Activated T-helper 1 cell treated with anti-CD3 and anti-CD28 coated beads, Interleukin-12 subunit alpha, Interleukin-12 subunit beta, Interleukin-2, Interleukin-4 antibody, amounts not matched to agents 30 ng/mL and 10 ng/mL and 1 ng/mL, durations not matched to agents 14 hours and 24 hours and 36 hours (primary cell): Measurements from ENCODE around the gene CTAGE6. TPM values are rescaled to one million over a fixed set of nuclear protein-coding genes. Genes with fewer than 3 reads are reported as not detected.
"Not testable (repeated sequence)": the region's sequence is repeated elsewhere in the genome, so short reads cannot be mapped to it uniquely, and the experiment has no call there.

Experiments used
- DNase-seq: peaks from one replicate; pipeline ENCODE4 v3.0.0; 2021; ENCODE audit warnings: low spot score
- H3K27ac Mint-ChIP-seq: one replicate; pipeline ENCODE4 v1.8.0; 2021; ENCODE audit warnings: mild to moderate bottlenecking, mixed read lengths
- H3K27me3 Mint-ChIP-seq: one replicate; pipeline ENCODE4 v1.8.0; 2022; ENCODE audit warnings: mild to moderate bottlenecking, moderate library complexity, mixed read lengths; ENCODE audit not compliant: insufficient read depth
- H3K36me3 Mint-ChIP-seq: one replicate; pipeline ENCODE4 v1.8.0; 2021; ENCODE audit warnings: low read depth, mixed read lengths
- H3K4me1 Mint-ChIP-seq: one replicate; pipeline ENCODE4 v1.8.0; 2021; ENCODE audit warnings: low read depth, mixed read lengths
- H3K4me3 Mint-ChIP-seq: one replicate; pipeline ENCODE4 v1.8.0; 2021; ENCODE audit warnings: mild to moderate bottlenecking, moderate library complexity, mixed read lengths
- H3K9me3 Mint-ChIP-seq: one replicate; pipeline ENCODE4 v1.8.0; 2021; ENCODE audit warnings: mixed read lengths
- intact Hi-C: fragments of 100-400 bp; cut with micrococcal nuclease; formaldehyde crosslinking; loops from one replicate; pipeline ENCODE4 v1.15.1; 2024
- total RNA-seq: library from RNA; stranded (reverse); gene quantifications from 2 replicates; pipeline ENCODE4 v1.2.3, GENCODE V29; 2022

Gene CTAGE6
- total RNA-seq, 1 donor from 2014 or later: not detected

DNA sequence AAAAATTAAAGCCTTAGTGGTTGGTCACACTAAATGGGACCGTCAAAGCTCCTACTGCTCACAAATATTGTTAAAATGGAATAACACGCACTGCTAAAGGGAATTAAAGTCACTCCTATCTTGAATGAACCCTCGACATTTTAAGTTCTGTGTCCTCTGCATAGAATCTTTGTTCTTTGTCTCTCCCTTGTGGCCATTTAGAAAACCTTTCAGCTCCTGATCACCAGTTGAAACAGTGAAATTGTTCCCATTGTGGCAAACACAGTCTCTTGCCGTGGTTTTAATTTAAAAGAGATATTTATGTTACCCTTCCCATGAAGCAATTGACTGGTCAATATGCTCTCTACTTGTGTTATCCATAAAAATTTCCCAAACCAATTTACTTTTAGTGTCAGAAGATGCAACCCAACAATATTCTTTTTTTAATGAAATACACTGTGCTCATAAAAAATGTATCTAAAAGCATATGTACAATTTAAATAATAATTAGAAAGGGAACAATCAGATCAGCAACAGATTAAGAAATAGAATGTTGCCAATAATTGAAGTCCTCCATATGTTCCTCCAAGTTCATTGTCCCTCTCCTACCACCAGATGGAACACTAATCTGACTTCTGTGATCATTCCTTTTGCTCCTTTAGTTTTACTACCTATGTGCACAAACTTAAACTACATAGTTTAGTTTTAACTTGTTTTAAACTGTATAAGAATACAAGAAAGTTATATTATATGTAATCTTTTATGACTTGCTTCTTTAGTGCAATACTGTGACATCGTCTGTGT lies 20.3 kb downstream of the CTAGE6 start:
- H3K4me1 Mint-ChIP-seq: peaks cover 12% of the 10 kb centered on the region
- DNase-seq, H3K9me3 Mint-ChIP-seq, H3K27me3 Mint-ChIP-seq, H3K4me3 Mint-ChIP-seq, H3K27ac Mint-ChIP-seq, intact Hi-C loops: not testable (repeated sequence)
- H3K36me3 Mint-ChIP-seq: peaks cover 17% of the 10 kb centered on the region

DNA sequence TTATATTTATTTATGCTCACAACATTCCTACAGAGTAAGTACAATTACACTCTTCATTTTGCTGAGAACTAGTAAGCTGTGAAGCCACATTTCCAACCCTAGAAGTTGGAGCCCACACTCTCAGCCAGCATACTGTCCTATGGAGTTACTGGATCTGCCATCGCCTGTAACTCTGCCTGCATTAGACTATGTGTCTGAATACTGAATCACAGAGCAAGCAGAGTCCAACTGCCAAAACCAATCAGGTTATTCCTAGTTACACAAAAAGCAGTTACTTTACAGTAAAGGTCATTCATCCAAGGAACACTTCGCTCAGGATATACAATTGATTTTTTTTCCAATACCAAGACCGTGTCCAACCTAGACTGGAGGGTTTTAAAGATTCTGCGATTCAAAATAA lies 21.5 kb downstream of the CTAGE6 start:
- no peak for DNase-seq
- no peak overlapping the region for H3K4me3 Mint-ChIP-seq

DNA sequence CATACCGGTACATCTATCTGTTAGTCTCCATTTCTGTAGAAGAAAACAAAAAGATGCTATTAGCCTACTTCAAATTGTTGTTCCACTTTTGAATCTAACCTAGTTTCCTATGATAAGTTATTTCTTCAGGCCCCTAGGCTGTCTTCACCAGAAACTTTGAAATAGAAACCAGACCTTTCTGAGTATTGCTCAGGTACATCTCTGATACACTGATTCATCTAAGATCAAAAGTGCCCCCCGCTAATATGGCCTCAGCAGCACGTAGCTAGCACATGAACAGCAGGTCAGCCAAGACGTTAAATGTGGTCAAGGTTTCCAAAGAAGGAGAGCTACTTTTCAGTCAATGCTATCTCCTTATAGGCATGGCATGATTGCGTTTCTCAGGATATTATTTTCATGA lies 23.6 kb downstream of the CTAGE6 start:
- no peak overlapping the region for H3K27ac Mint-ChIP-seq
- no peak for DNase-seq
- peaks cover 38% of the 10 kb centered on the region for H3K36me3 Mint-ChIP-seq
- H3K9me3 Mint-ChIP-seq: no peaks in the 10 kb centered on the region
- intact Hi-C loops: no loop called here
- no peaks in the 10 kb centered on the region for H3K27me3 Mint-ChIP-seq
- H3K4me1 Mint-ChIP-seq: peaks cover 25% of the 10 kb centered on the region
- no peak overlapping the region for H3K4me3 Mint-ChIP-seq

More for the DNA sequence above, 21.5 kb downstream of the CTAGE6 start:
- Mint-ChIP-seq H3K36me3 (peaks cover 23% of the 10 kb centered on the region), H3K27ac (no peak overlapping the region), H3K27me3 (no peaks in the 10 kb centered on the region), H3K4me1 (peaks cover 12% of the 10 kb centered on the region), H3K9me3 (no peaks in the 10 kb centered on the region)
- intact Hi-C loops: no loop called here

DNA sequence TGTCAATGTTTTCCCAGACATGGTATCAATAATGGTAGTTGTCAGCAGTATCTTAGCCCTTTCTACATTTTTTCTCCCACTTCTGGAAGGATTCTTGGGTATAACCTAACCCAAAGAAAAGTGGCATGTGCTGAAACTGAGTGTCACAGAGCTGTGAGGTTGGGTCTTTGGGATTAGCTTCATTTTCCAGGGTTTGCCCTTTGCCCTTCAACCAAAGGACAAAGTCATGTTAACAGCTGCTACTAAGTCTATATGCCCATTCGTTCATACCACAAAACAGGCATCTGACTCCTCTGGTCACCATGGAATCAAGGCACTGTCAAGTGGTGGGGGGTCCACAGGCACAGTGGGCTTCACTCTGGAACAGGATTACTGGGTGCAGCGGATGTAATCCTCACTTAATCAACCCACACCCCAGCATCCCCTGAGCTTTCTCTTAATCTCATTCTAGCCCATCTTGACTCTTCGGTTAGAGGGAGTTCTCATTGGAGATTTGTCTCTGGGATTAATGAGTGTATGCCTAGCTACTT lies 29.1 kb downstream of the CTAGE6 start:
- Mint-ChIP-seq H3K4me3 (no peak overlapping the region), H3K9me3 (no peaks in the 10 kb centered on the region), H3K4me1 (peaks cover 13% of the 10 kb centered on the region), H3K27ac (no peak overlapping the region), H3K36me3 (peaks cover 37% of the 10 kb centered on the region), H3K27me3 (no peaks in the 10 kb centered on the region)
- no peak for DNase-seq
- intact Hi-C loops: no loop called here

DNA sequence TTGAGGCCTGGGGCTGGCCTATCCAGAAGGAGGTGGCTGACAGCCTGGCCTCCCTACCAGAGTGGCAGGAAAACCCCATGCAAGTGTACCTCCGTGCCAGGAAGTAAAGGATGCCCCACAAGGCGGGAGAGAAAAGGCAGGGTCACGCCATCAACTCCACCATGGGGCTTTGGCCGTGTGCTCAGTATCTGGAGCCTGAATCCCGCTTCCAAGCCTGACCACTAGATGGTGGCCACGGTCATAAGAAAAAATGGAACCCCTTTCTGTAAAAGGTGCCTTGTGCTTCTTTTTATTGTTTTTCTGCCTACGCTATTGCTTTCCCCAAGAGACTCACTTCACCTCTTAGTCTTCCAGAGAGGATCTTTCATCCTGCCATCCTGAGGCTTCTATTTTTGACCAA lies 29.9 kb downstream of the CTAGE6 start:
- DNase-seq, H3K27me3 Mint-ChIP-seq, intact Hi-C loops, H3K27ac Mint-ChIP-seq, H3K4me3 Mint-ChIP-seq, H3K9me3 Mint-ChIP-seq: not testable (repeated sequence)
- H3K36me3 Mint-ChIP-seq: peaks cover 33% of the 10 kb centered on the region
- H3K4me1 Mint-ChIP-seq: peaks cover 12% of the 10 kb centered on the region

DNA sequence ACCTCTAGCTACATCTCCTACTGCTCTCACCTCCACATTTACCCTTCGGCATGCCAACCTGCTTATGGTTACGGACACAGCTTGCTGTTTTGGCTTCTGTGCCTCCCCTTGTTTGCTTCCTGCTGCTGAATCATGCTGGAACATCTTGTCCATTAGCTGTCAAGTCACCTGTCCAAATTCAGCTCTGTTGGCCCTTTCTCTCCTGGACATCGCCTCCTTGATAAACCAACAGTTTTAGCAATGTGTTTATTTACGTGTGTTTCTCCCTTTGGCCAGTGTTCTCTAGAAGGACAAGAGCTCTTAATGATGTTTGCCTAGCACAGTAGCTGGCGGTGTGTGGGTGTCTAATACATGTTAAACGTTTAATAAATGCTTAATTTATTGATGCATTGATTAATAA lies 31.4 kb downstream of the CTAGE6 start:
- DNase-seq, H3K9me3 Mint-ChIP-seq, H3K27me3 Mint-ChIP-seq, intact Hi-C loops, H3K4me3 Mint-ChIP-seq, H3K27ac Mint-ChIP-seq: not testable (repeated sequence)
- Mint-ChIP-seq H3K36me3 (peaks cover 28% of the 10 kb centered on the region), H3K4me1 (peaks cover 12% of the 10 kb centered on the region)

DNA sequence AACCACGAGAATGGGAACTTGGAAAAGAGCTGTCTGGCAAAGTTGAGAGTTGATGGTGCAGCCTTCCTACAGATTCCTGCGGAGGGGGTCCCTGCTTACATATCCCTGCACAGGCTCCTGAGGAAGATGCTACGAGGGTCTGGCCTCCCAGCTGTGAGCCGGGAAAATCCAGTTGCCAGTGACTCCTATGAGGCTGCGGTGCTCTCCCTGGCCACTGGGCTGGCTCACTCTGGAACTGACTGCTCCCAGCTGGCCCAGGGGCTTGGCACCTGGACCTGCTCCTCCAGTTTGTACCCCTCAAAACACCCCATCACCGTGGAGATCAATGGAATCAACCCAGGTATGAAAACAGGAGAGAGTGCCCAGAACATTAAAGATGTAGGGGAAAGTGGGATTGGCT lies 37.2 kb downstream of the CTAGE6 start:
- intact Hi-C loops, H3K9me3 Mint-ChIP-seq, H3K36me3 Mint-ChIP-seq, H3K27ac Mint-ChIP-seq, H3K27me3 Mint-ChIP-seq, DNase-seq, H3K4me1 Mint-ChIP-seq, H3K4me3 Mint-ChIP-seq: not testable (repeated sequence)

DNA sequence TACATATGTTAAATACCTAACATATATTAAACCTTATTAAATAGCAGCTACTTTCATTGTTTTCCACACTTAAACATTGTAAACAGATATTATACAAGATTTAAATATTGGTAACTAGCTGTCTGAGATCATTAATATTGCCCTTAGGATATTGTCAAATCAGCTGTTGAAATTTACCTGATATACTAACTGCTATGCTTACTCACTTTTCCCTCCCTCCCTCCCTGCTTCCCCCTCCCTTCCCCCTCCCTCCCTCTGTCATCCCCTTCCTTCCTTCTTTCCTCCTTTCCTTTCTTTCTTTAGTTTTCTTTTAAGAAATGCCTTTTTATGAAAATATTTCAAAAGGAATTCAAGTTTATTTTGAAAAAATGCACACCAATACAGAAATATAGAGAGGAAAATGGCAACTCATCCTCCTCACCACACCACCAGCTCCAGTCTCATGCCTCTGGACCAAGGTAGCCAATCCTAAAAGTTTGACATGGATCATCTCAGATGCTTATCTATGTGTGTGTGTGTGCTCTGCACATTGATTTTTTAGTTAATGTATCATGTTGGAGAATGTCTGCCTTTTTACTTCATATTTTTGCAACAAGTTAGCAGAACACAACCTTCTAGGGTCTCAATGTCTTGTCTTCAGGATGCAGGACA lies 41.8 kb downstream of the CTAGE6 start:
- H3K27ac Mint-ChIP-seq, H3K4me3 Mint-ChIP-seq, H3K4me1 Mint-ChIP-seq, DNase-seq, H3K9me3 Mint-ChIP-seq, intact Hi-C loops, H3K36me3 Mint-ChIP-seq, H3K27me3 Mint-ChIP-seq: not testable (repeated sequence)

DNA sequence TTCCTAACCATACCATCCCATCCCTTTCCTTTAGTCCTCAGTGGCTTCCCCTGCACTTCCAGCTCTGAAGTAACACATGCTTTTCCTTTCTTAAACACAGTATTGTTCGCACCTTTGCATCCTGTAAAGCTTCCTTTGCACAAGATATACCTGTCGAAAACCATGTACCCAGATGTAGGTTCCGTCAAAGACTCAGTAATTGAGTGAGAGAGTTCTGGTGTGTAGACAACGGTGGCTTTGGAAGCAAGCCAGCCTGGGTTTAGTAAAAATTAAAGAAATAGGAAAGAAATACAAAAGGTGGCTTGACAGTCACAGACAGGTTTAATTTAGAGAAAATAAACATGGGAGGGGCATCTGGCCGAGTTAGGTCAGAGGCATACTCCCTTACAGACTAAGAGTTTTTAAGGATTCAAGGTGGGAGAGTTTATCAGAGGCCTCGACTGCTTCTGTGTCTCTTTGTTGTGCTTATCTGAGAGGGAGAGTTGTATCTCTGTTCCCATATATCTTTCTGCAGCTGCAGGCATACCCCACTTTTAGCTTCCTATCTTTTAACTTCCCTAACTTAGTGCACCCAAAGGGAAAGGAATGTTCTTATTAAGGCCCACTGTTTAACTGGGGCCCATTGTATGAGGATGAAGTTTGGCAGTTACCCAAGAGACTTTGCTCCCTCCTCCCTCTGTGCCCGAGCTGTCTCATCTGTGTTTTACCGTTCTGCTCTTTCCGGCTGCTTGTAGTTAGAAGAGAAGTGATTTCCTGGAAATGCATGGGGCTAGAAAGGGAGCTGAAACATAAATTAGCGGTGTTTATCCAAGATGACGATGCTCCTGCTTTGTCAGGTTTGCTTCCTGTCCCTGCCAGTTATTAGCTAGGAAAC lies 42.7 kb downstream of the CTAGE6 start:
- H3K27ac Mint-ChIP-seq, intact Hi-C loops, H3K27me3 Mint-ChIP-seq, H3K36me3 Mint-ChIP-seq, DNase-seq, H3K4me1 Mint-ChIP-seq, H3K9me3 Mint-ChIP-seq, H3K4me3 Mint-ChIP-seq: not testable (repeated sequence)

DNA sequence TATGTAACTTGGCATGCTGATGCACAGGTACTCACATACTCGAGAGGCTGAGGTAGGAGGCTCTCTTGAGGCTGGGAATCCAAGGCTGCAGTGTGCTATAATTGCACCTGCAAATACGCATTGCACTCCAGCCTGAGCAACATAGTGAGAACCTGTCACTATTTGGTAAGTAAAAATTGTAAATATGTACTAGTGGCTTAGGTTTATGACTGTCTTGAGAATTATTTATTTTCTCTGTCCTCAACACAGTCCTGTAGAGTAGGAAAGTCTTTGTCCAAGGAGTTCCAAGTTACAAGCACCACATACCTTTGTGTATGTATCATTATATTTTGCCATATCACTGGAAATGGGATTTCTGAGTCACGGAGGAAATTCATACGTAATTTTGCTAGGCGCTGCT lies 45.1 kb downstream of the CTAGE6 start:
- H3K4me3 Mint-ChIP-seq, DNase-seq, H3K4me1 Mint-ChIP-seq, intact Hi-C loops, H3K36me3 Mint-ChIP-seq, H3K9me3 Mint-ChIP-seq, H3K27me3 Mint-ChIP-seq, H3K27ac Mint-ChIP-seq: not testable (repeated sequence)

DNA sequence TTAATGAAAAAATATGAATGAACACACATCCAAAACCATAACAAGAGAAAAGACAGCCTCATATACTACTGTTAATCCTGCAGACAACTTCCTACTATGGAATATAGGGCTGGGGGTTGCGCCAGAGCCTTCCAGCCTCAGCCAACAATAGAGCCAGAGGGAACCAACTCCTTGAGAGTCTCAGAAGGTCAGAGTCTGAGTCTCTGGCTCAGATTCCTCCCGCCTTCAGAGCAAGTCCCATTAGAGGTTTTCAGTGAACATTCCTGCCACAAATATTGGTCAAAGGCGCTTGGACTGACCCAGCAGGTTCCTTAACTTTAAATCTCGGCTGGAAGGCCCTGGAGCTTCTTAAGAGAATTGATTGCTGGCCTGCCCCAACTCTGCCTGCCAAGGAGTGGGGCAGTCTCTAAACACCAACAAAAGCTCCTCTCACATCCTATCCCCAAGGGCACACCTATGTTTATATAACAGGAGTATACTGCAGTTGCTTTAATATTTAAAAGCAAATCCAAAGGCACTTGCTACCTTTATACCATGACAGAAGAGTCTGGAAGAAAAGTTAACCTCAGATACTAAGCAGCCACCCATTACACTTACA lies 45.7 kb downstream of the CTAGE6 start:
- H3K9me3 Mint-ChIP-seq, H3K27ac Mint-ChIP-seq, DNase-seq, intact Hi-C loops, H3K4me1 Mint-ChIP-seq, H3K36me3 Mint-ChIP-seq, H3K4me3 Mint-ChIP-seq, H3K27me3 Mint-ChIP-seq: not testable (repeated sequence)

DNA sequence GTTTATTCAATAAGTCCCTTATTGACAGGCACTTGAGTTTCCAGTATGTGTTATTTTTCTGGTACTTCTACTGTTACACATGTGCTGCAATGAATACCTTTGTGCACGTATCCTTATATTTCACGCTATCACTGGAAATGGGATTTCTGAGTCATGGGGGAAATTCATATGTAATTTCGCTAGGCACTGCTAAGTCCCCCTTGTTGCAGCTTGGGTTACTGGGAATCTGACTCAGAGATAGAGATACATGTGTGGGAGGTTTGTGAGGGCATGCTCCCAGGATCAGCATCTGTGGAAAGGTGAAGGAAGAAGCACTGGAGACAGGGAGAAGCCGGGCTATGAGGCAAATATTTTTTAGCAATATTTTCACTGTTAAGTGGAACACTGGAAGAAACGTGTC lies 47.6 kb downstream of the CTAGE6 start:
- H3K9me3 Mint-ChIP-seq, H3K4me1 Mint-ChIP-seq, H3K27ac Mint-ChIP-seq, intact Hi-C loops, H3K4me3 Mint-ChIP-seq, H3K36me3 Mint-ChIP-seq, DNase-seq, H3K27me3 Mint-ChIP-seq: not testable (repeated sequence)
